H9 (cell line): ENCODE measurements around the gene CDH26. TPM values are rescaled to one million over a fixed set of nuclear protein-coding genes. Genes with fewer than 3 reads are reported as not detected.

ENCODE experiments used
- DNase-seq: peaks from one replicate; pipeline ENCODE4 v3.0.0-alpha.2; 2017
- H2AFZ ChIP-seq: one replicate; pipeline ENCODE4 v1.6.1; 2013; ENCODE audit warnings: mild to moderate bottlenecking, low read length, control low read depth, moderate library complexity
- H2AK5ac ChIP-seq: 2 replicates; pipeline ENCODE4 v1.6.1; 2013; ENCODE audit warnings: low read length, control low read depth, mixed read lengths; ENCODE audit not compliant: insufficient read length
- H2BK120ac ChIP-seq: one replicate; pipeline ENCODE4 v1.6.1; 2013; ENCODE audit warnings: low read depth, mild to moderate bottlenecking, low read length, control low read depth, inconsistent platforms; ENCODE audit not compliant: poor library complexity, severe bottlenecking
- H2BK12ac ChIP-seq: 2 replicates; pipeline ENCODE4 v1.6.1; 2013; ENCODE audit warnings: low read length, control low read depth, mixed read lengths, low read depth; ENCODE audit not compliant: insufficient read length
- H2BK15ac ChIP-seq: 2 replicates; pipeline ENCODE4 v1.6.1; 2013; ENCODE audit warnings: low read depth, low read length, control low read depth
- H2BK20ac ChIP-seq: one replicate; pipeline ENCODE4 v1.6.1; 2013; ENCODE audit warnings: low read depth, mild to moderate bottlenecking, low read length, control low read depth, inconsistent platforms; ENCODE audit not compliant: poor library complexity, severe bottlenecking
- H2BK5ac ChIP-seq: 2 replicates; pipeline ENCODE4 v1.6.1; 2013; ENCODE audit warnings: low read length, control low read depth, mixed read lengths; ENCODE audit not compliant: insufficient read length
- H3K14ac ChIP-seq: 2 replicates; pipeline ENCODE4 v1.6.1; 2013; ENCODE audit warnings: low read length, control low read depth; ENCODE audit not compliant: insufficient read depth
- H3K18ac ChIP-seq: 2 replicates; pipeline ENCODE4 v1.6.1; 2013; ENCODE audit warnings: low read depth, mild to moderate bottlenecking, mixed read lengths, low read length, control low read depth; ENCODE audit not compliant: insufficient read length
- H3K23ac ChIP-seq: 2 replicates; pipeline ENCODE4 v1.6.1; 2013; ENCODE audit warnings: low read length, control low read depth, mixed read lengths, low read depth; ENCODE audit not compliant: insufficient read length
- H3K23me2 ChIP-seq: 2 replicates; pipeline ENCODE4 v1.6.1; 2013; ENCODE audit warnings: low read depth, mild to moderate bottlenecking, mixed read lengths, low read length, control low read depth; ENCODE audit not compliant: insufficient read length, poor library complexity, severe bottlenecking
- H3K27ac ChIP-seq: 2 replicates; pipeline ENCODE4 v1.5.1; 2013; ENCODE audit warnings: low read length, control low read depth, mixed read lengths, low read depth; ENCODE audit not compliant: insufficient read length
- H3K27me3 ChIP-seq: 2 replicates; pipeline ENCODE4 v1.6.1; 2013; ENCODE audit warnings: low read length, control low read depth, inconsistent platforms; ENCODE audit not compliant: insufficient read depth
- H3K4ac ChIP-seq: 2 replicates; pipeline ENCODE4 v1.6.1; 2013; ENCODE audit warnings: low read depth, mild to moderate bottlenecking, control low read depth, inconsistent platforms, low read length, moderate library complexity
- H3K4me1 ChIP-seq: 2 replicates; pipeline ENCODE4 v1.6.1; 2013; ENCODE audit warnings: low read length, control low read depth, inconsistent platforms; ENCODE audit not compliant: insufficient read depth
- H3K4me2 ChIP-seq: 2 replicates; pipeline ENCODE4 v1.6.1; 2013; ENCODE audit warnings: low read length, control low read depth, mixed read lengths; ENCODE audit not compliant: insufficient read length, insufficient read depth
- H3K56ac ChIP-seq: 2 replicates; pipeline ENCODE4 v1.6.1; 2013; ENCODE audit warnings: low read depth, mild to moderate bottlenecking, mixed read lengths, low read length, control low read depth; ENCODE audit not compliant: insufficient read length
- H3K79me1 ChIP-seq: 2 replicates; pipeline ENCODE4 v1.6.1; 2013; ENCODE audit warnings: low read depth, mild to moderate bottlenecking, moderate library complexity, low read length, control low read depth, inconsistent platforms; ENCODE audit not compliant: insufficient read depth, poor library complexity, severe bottlenecking
- H3K79me2 ChIP-seq: 2 replicates; pipeline ENCODE4 v1.6.1; 2013; ENCODE audit warnings: low read length, control low read depth, inconsistent platforms; ENCODE audit not compliant: insufficient read depth
- H3K9ac ChIP-seq: 2 replicates; pipeline ENCODE4 v1.6.1; 2013; ENCODE audit warnings: low read length, control low read depth, mixed read lengths; ENCODE audit not compliant: insufficient read length; ENCODE audit errors: extremely low read depth
- H3K9me3 ChIP-seq: one replicate; pipeline ENCODE4 v1.6.1; 2013; ENCODE audit warnings: low read depth, low read length, inconsistent platforms; ENCODE audit not compliant: control insufficient read depth
- H3T11ph ChIP-seq: one replicate; pipeline ENCODE4 v1.6.1; 2013; ENCODE audit warnings: mild to moderate bottlenecking, low read length, control low read depth, inconsistent platforms
- H4K20me1 ChIP-seq: one replicate; pipeline ENCODE4 v1.6.1; 2013; ENCODE audit not compliant: control insufficient read depth, insufficient read length, insufficient read depth
- H4K5ac ChIP-seq: 2 replicates; pipeline ENCODE4 v1.6.1; 2013; ENCODE audit warnings: low read depth, mild to moderate bottlenecking, mixed read lengths, low read length, control low read depth; ENCODE audit not compliant: insufficient read length
- H4K8ac ChIP-seq: replicated peaks from 2 replicates; pipeline ENCODE4 v1.6.1; 2013; ENCODE audit warnings: low read length, control low read depth, mixed read lengths, low read depth; ENCODE audit not compliant: insufficient read length
- H4K91ac ChIP-seq: 2 replicates; pipeline ENCODE4 v1.6.1; 2013; ENCODE audit warnings: low read depth, mild to moderate bottlenecking, moderate library complexity, mixed read lengths, low read length, control low read depth; ENCODE audit not compliant: insufficient read length
- H3K27ac Mint-ChIP-seq, 3 experiments: 2 replicates in 2 of 3; 3 replicates in 1 of 3; pipeline ENCODE4 v1.8.0; 2020 to 2021; ENCODE audit warnings: mixed read lengths in 3 of 3, mild to moderate bottlenecking in 1 of 3, moderate library complexity in 1 of 3
- H3K27me3 Mint-ChIP-seq: 2 replicates; pipeline ENCODE4 v1.8.0; 2021; ENCODE audit warnings: low read depth, mild to moderate bottlenecking, moderate library complexity, mixed read lengths
- H3K36me3 Mint-ChIP-seq, 3 experiments: 2 replicates in 2 of 3; 3 replicates in 1 of 3; pipeline ENCODE4 v1.8.0; 2020 to 2021; ENCODE audit warnings: low read depth in 3 of 3, mixed read lengths in 3 of 3; ENCODE audit not compliant: insufficient read depth in 1 of 3
- H3K4me1 Mint-ChIP-seq, 2 experiments: 2 replicates each; pipeline ENCODE4 v1.8.0; 2020; ENCODE audit warnings: mixed read lengths in 2 of 2
- H3K4me3 Mint-ChIP-seq, 2 experiments: 2 replicates in 1 of 2; 3 replicates in 1 of 2; pipeline ENCODE4 v1.8.0; 2020 to 2021; ENCODE audit warnings: mild to moderate bottlenecking in 2 of 2, mixed read lengths in 2 of 2, moderate library complexity in 1 of 2
- H3K9me3 Mint-ChIP-seq, 2 experiments: 2 replicates in 1 of 2; 3 replicates in 1 of 2; pipeline ENCODE4 v1.8.0; 2020; ENCODE audit warnings: mild to moderate bottlenecking in 2 of 2, mixed read lengths in 2 of 2, moderate library complexity in 1 of 2
- CTCF ChIP-seq: fragments of 200-600 bp; sonication (generic); conservative IDR thresholded peaks from 3 replicates; pipeline ENCODE4 v1.8.0; 2021; ENCODE audit warnings: antibody characterized with exemption, mild to moderate bottlenecking
- WGBS: extraction: QIAGEN DNeasy Blood & Tissue Kit; methylation state at CpG from one replicate; pipeline ENCODE4 v1.1.7; 2013; ENCODE audit warnings: missing lambda C conversion rate, low lambda C conversion rate, mixed read lengths; ENCODE audit not compliant: insufficient read length; ENCODE audit errors: extremely low coverage; 5-methylcytosine and 5-hydroxymethylcytosine counted together
- total RNA-seq: library from RNA; stranded (reverse); gene quantifications from 2 replicates; pipeline ENCODE4 v1.2.1, GENCODE V29; 2021

The CDH26 gene
- total RNA-seq, 1 experiment from 2014 or later, result 0.79 TPM

GRCh38 chr20:60060593-60060992, 102.4 kb downstream of the CDH26 start:
- Histone ChIP-seq H4K91ac (no peak overlapping the region), H4K20me1 (no peaks in the 10 kb centered on the region), H3K9me3 (no peaks in the 10 kb centered on the region), H3K27ac (no peak overlapping the region), H3K23ac (no peak overlapping the region), H3K56ac (no peak overlapping the region), H3K4me1 (no peaks in the 10 kb centered on the region), H3K9ac (no peak overlapping the region), H3K14ac (no peak overlapping the region; the same call in 1 of the 2 replicates), H4K8ac (no peak overlapping the region), H3K18ac (no peak overlapping the region), H4K5ac (no peak overlapping the region), H2BK120ac (no peak overlapping the region), H2BK12ac (no peak overlapping the region), H3T11ph (no peak overlapping the region), H2AK5ac (no peak overlapping the region), H3K23me2 (no peaks in the 10 kb centered on the region), H2BK20ac (no peak overlapping the region), H3K4ac (no peak overlapping the region), H3K79me1 (no peaks in the 10 kb centered on the region), H2BK15ac (no peak overlapping the region), H2AFZ (no peak overlapping the region), H3K4me2 (no peak overlapping the region), H3K79me2 (no peaks in the 10 kb centered on the region), H2BK5ac (no peak overlapping the region), H3K27me3 (no peaks in the 10 kb centered on the region)
- DNase-seq, result no peak
- no peak for TF ChIP-seq CTCF
- Mint-ChIP-seq H3K27ac (no peak overlapping the region), H3K4me3 (no peak overlapping the region), H3K27me3 (peaks cover 18% of the 10 kb centered on the region), H3K4me1 (peaks cover 16% of the 10 kb centered on the region in 2 experiments), H3K36me3 (no peaks in the 10 kb centered on the region), H3K9me3 (no peaks in the 10 kb centered on the region; a peak in 2 of 5 replicates)
- WGBS, result no CpG with 5 or more reads among the region's 4 CpGs
